Gastrocnemius medialis (tissue), 4 donors: ENCODE data around the gene MTA2. TPM values are rescaled to one million over a fixed set of nuclear protein-coding genes. Genes with fewer than 3 reads are reported as not detected.
A peak's percentile ranks its signal among the peaks of the same experiment; 100 is the strongest.

Experiments
- ATAC-seq, 2 donors: fragments of 150-250 bp; one replicate each; pipeline ENCODE4 v1.9.1; 2016
- DNase-seq, 2 donors: peaks; one replicate each; pipeline ENCODE4 v3.0.0-alpha.2; 2019
- H3K27ac ChIP-seq, 4 donors: fragments of 200-600 bp; sonication (generic); 1 replicate in 1 of 4; 2 replicates in 3 of 4; pipeline ENCODE4 v1.5.1; 2016 to 2018; ENCODE audit warnings: mild to moderate bottlenecking in 2 of 4, moderate library complexity in 1 of 4
- H3K27me3 ChIP-seq, 3 donors: fragments of 200-600 bp; sonication (generic) in 2 of 3; 1 replicate in 1 of 3; 2 replicates in 2 of 3; pipeline versions ENCODE4 v1.5.1 to v1.6.0; 2016 to 2019; ENCODE audit warnings: mild to moderate bottlenecking in 1 of 3, moderate library complexity in 1 of 3
- H3K36me3 ChIP-seq, 2 donors: fragments of 200-600 bp; sonication (generic) in 1 of 2; one replicate each; pipeline ENCODE4 v1.5.1; 2017 to 2018
- H3K4me1 ChIP-seq, 2 donors: fragments of 200-600 bp; sonication (generic) in 1 of 2; one replicate each; pipeline ENCODE4 v1.5.1; 2016 to 2017; ENCODE audit warnings: mild to moderate bottlenecking in 2 of 2
- H3K4me3 ChIP-seq, 4 donors: fragments of 200-600 bp; sonication (generic) in 3 of 4; 1 replicate in 1 of 4; 2 replicates in 3 of 4; pipeline ENCODE4 v1.5.1; 2016 to 2019; ENCODE audit warnings: mild to moderate bottlenecking in 2 of 4
- H3K9me3 ChIP-seq, 3 donors: fragments of 200-600 bp; sonication (generic) in 2 of 3; 1 replicate in 1 of 3; 2 replicates in 2 of 3; pipeline ENCODE4 v1.5.1; 2016 to 2019
- CTCF ChIP-seq, 5 experiments: fragments of 450-650 bp in 3 of 5; fragments of 200-600 bp in 2 of 5; sonication (generic) in 2 of 5; IDR thresholded peaks in 4 of 5; conservative IDR thresholded peaks in 1 of 5; 1 replicate in 4 of 5; 2 replicates in 1 of 5; pipeline ENCODE4 v1.5.1; 2016 to 2019; ENCODE audit warnings: antibody characterized with exemption in 5 of 5, mild to moderate bottlenecking in 3 of 5, moderate library complexity in 3 of 5
- POLR2A ChIP-seq, 2 donors: fragments of 450-650 bp; IDR thresholded peaks; one replicate each; pipeline ENCODE4 v1.6.1; 2017; ENCODE audit warnings: antibody characterized with exemption in 2 of 2, mild to moderate bottlenecking in 2 of 2, moderate library complexity in 2 of 2
- in situ Hi-C, 4 donors: fragments of 200-750 bp; cut with MboI; loops; one replicate each; pipeline versions ENCODE4 v1.15.0 to v1.8.0; 2017; ENCODE audit warnings: low sequenced_read_pairs in 4 of 4
- intact Hi-C: fragments of 100-400 bp; cut with DNase I; formaldehyde crosslinking; loops from one replicate; pipeline ENCODE4 v1.15.1; 2023; ENCODE audit warnings: low total_unique reads
- microRNA-seq, 2 donors: library from miRNA; unstranded; fragments of <30 nt; microRNA quantifications; one replicate each; pipeline ENCODE4, GENCODE V29; 2016; ENCODE audit warnings: borderline replicate concordance in 2 of 2
- total RNA-seq, 4 donors: library from RNA; depleted of rRNA; stranded (reverse); fragments of >200 nt; gene quantifications; one replicate each; pipeline versions ENCODE4 v1.1.0 to v1.2.3, GENCODE V29; 2016

The MTA2 gene
- total RNA-seq, 4 donors from 2014 or later = 28.0 to 47.1 (median 31.7) TPM

- Histone ChIP-seq H3K4me1 (peaks cover 64 to 65% of the 10 kb centered on the region in 2 donors), H3K27me3 (no peaks in the 10 kb centered on the region), H3K9me3 (no peaks in the 10 kb centered on the region), H3K27ac (peak overlapping the region; percentile 97 to 100 (median 100)), H3K36me3 (no peaks in the 10 kb centered on the region), H3K4me3 (peak overlapping the region; percentile 76 to 95 (median 90))
- ATAC-seq = no peak
- no peak for TF ChIP-seq POLR2A (IDR thresholded peaks at IDR 0.05)
- no peak for TF ChIP-seq CTCF (IDR thresholded peaks at IDR 0.05 in 4 of 5, conservative IDR thresholded peaks at IDR 0.05 in 1 of 5)
- in situ Hi-C loops = loop anchor here in 1 of 4 donors (25.0 kb wide), 1 partner anchor 133 kb away; the partner anchor contains the start of gene SCGB1A1
- intact Hi-C loops = loop anchor here (5.0 kb wide), 2 partner anchors 57 to 297 kb away; partner anchors contain the start of gene MTA2
- DNase-seq = peak in 1 of 2 donors; percentile 38
Measured at GRCh38 chr11:62544581-62545436, 56.9 kb downstream of the MTA2 start.

DNA sequence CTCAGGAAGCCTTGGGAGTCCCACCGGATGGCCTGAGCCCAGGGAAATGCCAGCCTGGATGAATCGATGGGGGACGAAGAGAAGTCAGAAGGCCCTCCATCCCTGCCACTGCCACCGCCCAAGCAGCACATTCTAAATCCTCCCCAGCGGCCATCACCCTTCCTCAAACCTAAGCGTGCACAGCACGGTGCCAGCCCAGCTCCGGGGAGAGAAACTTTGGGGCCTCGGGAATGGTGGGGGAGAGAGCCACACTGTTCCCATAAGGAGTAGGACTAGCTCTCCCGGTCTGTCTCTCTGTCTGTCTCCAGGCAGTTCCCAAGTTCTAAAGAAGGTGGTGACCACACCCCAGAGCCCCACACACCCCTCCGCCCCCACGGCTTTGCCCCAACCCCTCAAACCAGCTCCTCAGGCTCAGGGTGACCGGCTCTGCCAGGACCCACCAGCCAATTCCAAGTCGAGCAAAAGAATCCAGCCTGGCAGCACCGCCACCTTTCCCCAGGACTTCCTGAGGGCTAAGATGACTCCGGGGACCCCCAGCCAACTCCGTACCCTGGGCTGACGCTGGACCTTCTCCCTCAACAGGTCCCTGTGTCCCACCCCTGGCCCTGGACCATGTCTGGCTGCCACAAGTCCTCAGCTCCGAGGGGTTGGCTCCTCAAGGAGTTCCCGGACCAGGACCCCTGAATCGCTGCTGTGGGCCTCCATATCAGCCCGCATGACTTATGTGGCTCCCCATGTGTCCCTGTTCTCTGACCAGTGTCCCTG lies 57.8 kb downstream of the MTA2 start:
- peak overlapping the region; percentile 97 to 100 (median 100) for H3K27ac ChIP-seq
- DNase-seq = peak in 1 of 2 donors; percentile 41
- H3K36me3 ChIP-seq = no peaks in the 10 kb centered on the region
- H3K27me3 ChIP-seq = no peaks in the 10 kb centered on the region
- intact Hi-C loops = loop anchor here (2.0 to 5.0 kb wide), 3 partner anchors 58 to 149 kb away; partner anchors contain the start of gene MTA2
- H3K9me3 ChIP-seq = no peaks in the 10 kb centered on the region
- peak overlapping the region; percentile 76 to 95 (median 90) for H3K4me3 ChIP-seq
- TF ChIP-seq CTCF (IDR thresholded peaks at IDR 0.05 in 4 of 5, conservative IDR thresholded peaks at IDR 0.05 in 1 of 5) = no peak
- TF ChIP-seq POLR2A (IDR thresholded peaks at IDR 0.05) = peak in 1 of 2 donors; percentile 1
- H3K4me1 ChIP-seq = peaks cover 62 to 65% of the 10 kb centered on the region in 2 donors
- no peak for ATAC-seq
- in situ Hi-C loops = loop anchor here in 1 of 4 donors (25.0 kb wide), 1 partner anchor 132 kb away; the partner anchor contains the start of gene SCGB1A1

Small RNA genes lying within 50 kb of the gene (microRNA-seq; reads per million reads assigned to microRNA genes)
- gene MIR6747 = 1.2 to 2.6 reads per million in 2 donors

Other genes with a start within 250 kb of the MTA2 start
- gene SCGB1A1, start 182.8 kb downstream of the MTA2 start, total RNA-seq = not detected
- gene AHNAK, start 55.1 kb downstream of the MTA2 start, total RNA-seq = 1,000 to 10,000 TPM in 1 of 4 donors, 100 to 1,000 TPM in 3; 374 to 1,261 (median 571) TPM
- 1,000 to 10,000 TPM; 1,797 to 2,946 (median 1,897) TPM for gene EEF1G, start 28.0 kb downstream of the MTA2 start, total RNA-seq
- 10 to 100 TPM in 3 of 4 donors, 1 to 10 TPM in 1; 7.8 to 15.7 (median 11.7) TPM for gene TUT1, start 10.3 kb downstream of the MTA2 start, total RNA-seq
- 1 to 10 TPM; 4.7 to 7.9 (median 7.0) TPM for gene EML3, start 10.9 kb upstream of the MTA2 start, total RNA-seq
- 1 to 10 TPM; 1.6 to 3.7 (median 2.7) TPM for gene ROM1, start 11.4 kb upstream of the MTA2 start, total RNA-seq
- 10 to 100 TPM in 2 of 4 donors, 1 to 10 TPM in 2; 4.4 to 21.4 (median 9.8) TPM for gene B3GAT3, start 20.1 kb upstream of the MTA2 start, total RNA-seq
- 10 to 100 TPM; 41.3 to 65.1 (median 59.5) TPM for gene GANAB, start 44.7 kb upstream of the MTA2 start, total RNA-seq
- gene INTS5, start 51.4 kb upstream of the MTA2 start, total RNA-seq = 10 to 100 TPM; 17.3 to 28.3 (median 21.3) TPM
- gene C11orf98, start 63.3 kb upstream of the MTA2 start, total RNA-seq = 10 to 100 TPM; 36.1 to 44.7 (median 41.3) TPM
- gene CSKMT, start 63.4 kb upstream of the MTA2 start, total RNA-seq = 1 to 10 TPM; 1.7 to 4.5 (median 2.8) TPM
- 10 to 100 TPM in 2 of 4 donors, 1 to 10 TPM in 2; 6.4 to 11.7 (median 9.0) TPM for gene UQCC3, start 69.8 kb upstream of the MTA2 start, total RNA-seq
- gene LBHD1, start 70.4 kb upstream of the MTA2 start, total RNA-seq = 1 to 10 TPM in 2 of 4 donors, under 1 TPM in 2; 0.82 to 2.1 (median 1.1) TPM
- 100 to 1,000 TPM; 216 to 450 (median 265) TPM for gene UBXN1, start 77.2 kb upstream of the MTA2 start, total RNA-seq
- gene LRRN4CL, start 87.7 kb upstream of the MTA2 start, total RNA-seq = 1 to 10 TPM; 3.7 to 6.4 (median 5.9) TPM
- gene BSCL2, start 105.6 kb upstream of the MTA2 start, total RNA-seq = 100 to 1,000 TPM in 1 of 4 donors, 10 to 100 TPM in 3; 33.4 to 114 (median 55.6) TPM
- not detected for gene GNG3, start 105.8 kb upstream of the MTA2 start, total RNA-seq
- gene HNRNPUL2, start 125.6 kb upstream of the MTA2 start, total RNA-seq = 10 to 100 TPM in 3 of 4 donors, 1 to 10 TPM in 1; 4.8 to 14.9 (median 11.8) TPM
- gene TTC9C, start 126.6 kb upstream of the MTA2 start, total RNA-seq = 10 to 100 TPM; 11.5 to 16.3 (median 14.1) TPM
- gene ZBTB3, start 152.3 kb upstream of the MTA2 start, total RNA-seq = 10 to 100 TPM in 1 of 4 donors, 1 to 10 TPM in 3; 5.6 to 10.5 (median 7.7) TPM
- 10 to 100 TPM; 25.2 to 45.5 (median 29.6) TPM for gene POLR2G, start 159.7 kb upstream of the MTA2 start, total RNA-seq
- 10 to 100 TPM; 13.5 to 43.2 (median 21.4) TPM for gene TAF6L, start 169.5 kb upstream of the MTA2 start, total RNA-seq
- gene TMEM179B, start 185.5 kb upstream of the MTA2 start, total RNA-seq = 10 to 100 TPM; 26.3 to 52.5 (median 44.3) TPM
- gene TMEM223, start 190.1 kb upstream of the MTA2 start, total RNA-seq = 10 to 100 TPM; 17.1 to 41.6 (median 23.8) TPM
- gene NXF1, start 203.6 kb upstream of the MTA2 start, total RNA-seq = 10 to 100 TPM; 27.2 to 47.1 (median 46.1) TPM
- 10 to 100 TPM; 16.2 to 26.0 (median 24.9) TPM for gene STX5, start 230.2 kb upstream of the MTA2 start, total RNA-seq
- not detected for gene TEX54, start 231.0 kb upstream of the MTA2 start, total RNA-seq
- gene WDR74, start 237.7 kb upstream of the MTA2 start, total RNA-seq = 100 to 1,000 TPM in 1 of 4 donors, 10 to 100 TPM in 3; 66.4 to 133 (median 87.0) TPM